Measurements from ENCODE around the gene PTGES3L. TPM values are rescaled to one million over a fixed set of nuclear protein-coding genes. Genes with fewer than 3 reads are reported as not detected.
A peak's percentile ranks its signal among the peaks of the same experiment; 100 is the strongest.

The PTGES3L gene
- total RNA-seq (under 1 TPM in 2 of 5 experiments, not detected in 3; 0.69 to 0.94 TPM), polyA plus RNA-seq (not detected), total RNA-seq (not detected)

DNA sequence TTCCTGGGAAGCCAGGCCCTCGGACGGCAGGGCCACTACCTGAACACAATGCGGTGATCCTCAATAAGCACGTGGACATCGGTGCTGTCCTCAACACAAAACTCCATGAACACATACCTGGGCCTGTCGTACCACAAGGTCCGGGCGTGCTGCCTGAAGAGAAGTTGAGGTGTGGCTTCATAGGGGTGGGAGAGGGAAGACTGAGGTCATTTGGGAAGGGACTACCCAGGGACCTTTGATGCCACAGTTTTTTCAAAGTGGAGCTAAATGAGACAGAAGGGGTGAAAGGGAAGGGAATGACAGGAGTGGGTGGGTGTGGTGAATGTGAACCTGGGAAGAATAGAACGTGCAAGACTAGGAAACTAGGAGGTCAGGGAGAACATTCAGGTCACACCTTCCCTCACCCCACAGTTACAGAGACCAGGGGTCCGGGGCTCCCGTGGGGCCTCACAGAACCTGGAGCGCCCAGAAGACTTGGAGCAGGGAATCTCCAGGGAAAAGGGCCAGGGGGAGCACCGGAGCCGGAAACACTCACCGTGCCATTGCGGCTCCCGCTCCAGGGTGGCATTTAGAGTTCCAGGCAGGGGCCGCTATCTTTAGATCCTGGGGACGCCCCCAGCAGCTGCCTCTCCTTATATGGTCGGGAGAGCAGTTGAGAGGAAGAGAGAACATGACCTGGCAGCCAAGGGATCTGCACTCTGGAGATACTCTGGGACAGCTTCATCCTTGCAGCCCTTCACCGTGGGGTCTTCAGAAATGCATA, at the start of gene PTGES3L:
TSS of gene PTGES3L (minus strand) at position 570 of the 763 bp plus-strand sequence. CDS start at position 543, 27 bp downstream.
- no peaks in the 10 kb centered on the region for H3K36me3 ChIP-seq (ENCODE audit: control insufficient read depth in 2 of 3, insufficient read depth in 3 of 3, low read length in 3 of 3)
- peak within 1 kb of the TSS; percentile 84 for H3K27ac ChIP-seq (ENCODE audit: low read depth, low read length)
- H3K9me3 Mint-ChIP-seq, result no peaks in the 10 kb centered on the region
- H3K4me1 Mint-ChIP-seq, result peaks cover 25 to 42% (median 32%) of the 10 kb centered on the region in 7 donors
- intact Hi-C loops (cut with micrococcal nuclease), result loop anchor here (1.0 to 2.0 kb wide), 8 partner anchors 15 to 504 kb away; partner anchors contain the start of genes AARSD1 (in 2 of the 2), RPL27 (in 2 of the 2), BECN1 (in 1 of the 2) and DHX8 (in 1 of the 2)
- peak within 1 kb of the TSS; percentile 83 to 98 (median 94) for H3K27ac Mint-ChIP-seq
- peak within 1 kb of the TSS; percentile 96 to 99 (median 98) for H3K4me3 Mint-ChIP-seq
- ChIA-PET POLR2A (interaction anchor here (0.5 to 1.3 kb wide), 5 partner anchors 11 to 1013 kb away, joined by 3 to 5 read pairs (median 4); partner anchors contain the start of genes CNP, RAMP2 and RPL27), CTCF (no interaction called here)
- peaks cover 0 to 7% (median 0%) of the 10 kb centered on the region in 5 donors for H3K36me3 Mint-ChIP-seq
- H3K9me3 ChIP-seq (ENCODE audit: control insufficient read depth in 2 of 3, low read length in 3 of 3), result no peaks in the 10 kb centered on the region
- H3K4me1 ChIP-seq (ENCODE audit: control insufficient read depth in 2 of 2, insufficient read depth in 2 of 2, low read length in 2 of 2), result peaks cover 4 to 16% of the 10 kb centered on the region in 2 donors
- H3K4me3 ChIP-seq (ENCODE audit: low read length), result peak within 1 kb of the TSS; percentile 81
- ATAC-seq (peak; percentile 34), DNase-seq (peak in 3 of 9 donors; percentile 12 to 34 (median 24))
- no peaks in the 10 kb centered on the region for H3K27me3 ChIP-seq (ENCODE audit: control insufficient read depth in 2 of 2, insufficient read depth in 2 of 2, low read length in 2 of 2)
- no peaks in the 10 kb centered on the region for H3K27me3 Mint-ChIP-seq

DNA sequence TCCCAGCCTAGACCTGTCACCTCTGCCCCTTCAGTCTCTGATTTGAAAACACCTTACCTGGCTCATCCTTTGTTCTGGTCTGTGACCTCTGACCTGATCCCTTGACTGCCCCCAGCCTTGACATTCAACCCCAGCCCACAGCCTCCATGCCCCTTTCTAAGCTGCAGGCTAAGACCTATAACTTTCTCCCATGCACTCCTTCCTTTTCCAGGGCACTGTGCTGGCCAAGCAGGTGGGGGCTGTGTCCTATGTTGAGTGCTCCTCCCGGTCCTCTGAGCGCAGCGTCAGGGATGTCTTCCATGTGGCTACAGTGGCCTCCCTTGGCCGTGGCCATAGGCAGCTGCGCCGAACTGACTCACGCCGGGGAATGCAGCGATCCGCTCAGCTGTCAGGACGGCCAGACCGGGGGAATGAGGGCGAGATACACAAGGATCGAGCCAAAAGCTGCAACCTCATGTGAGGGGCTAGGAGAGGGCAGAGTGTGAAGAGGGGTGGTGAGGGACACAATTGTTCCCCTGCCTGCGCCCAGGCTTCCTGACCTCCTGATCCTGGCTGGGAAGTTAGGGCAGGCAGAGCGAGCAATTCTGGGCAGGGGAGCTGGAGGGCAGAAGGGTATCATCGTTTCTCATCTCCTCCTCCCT, 48.5 kb upstream of the PTGES3L start:
- intact Hi-C loops (cut with micrococcal nuclease), result loop anchor here in 1 of 2 donors (10.0 kb wide), 1 partner anchor 186 kb away; the partner anchor contains the start of gene TMEM106A
- ChIA-PET CTCF (no interaction called here), POLR2A (interaction anchor here (0.6 kb wide), 1 partner anchor 9 kb away, joined by 3 read pairs; no protein-coding TSS in a partner anchor)
- H3K27me3 ChIP-seq (ENCODE audit: control insufficient read depth in 2 of 2, insufficient read depth in 2 of 2, low read length in 2 of 2), result no peaks in the 10 kb centered on the region
- no peak overlapping the region for H3K27ac ChIP-seq (ENCODE audit: low read depth, low read length)
- no peaks in the 10 kb centered on the region for H3K36me3 ChIP-seq (ENCODE audit: control insufficient read depth in 2 of 3, insufficient read depth in 3 of 3, low read length in 3 of 3)
- DNase-seq (no peak), ATAC-seq (no peak)
- Mint-ChIP-seq H3K4me1 (peaks cover 8 to 12% (median 9%) of the 10 kb centered on the region in 7 donors), H3K36me3 (peaks cover 0 to 4% (median 0%) of the 10 kb centered on the region in 5 donors), H3K9me3 (peaks cover 0 to 2% (median 0%) of the 10 kb centered on the region in 11 donors), H3K27ac (peak overlapping the region in 1 of 9 donors; percentile 0), H3K27me3 (peaks cover 0 to 14% (median 0%) of the 10 kb centered on the region in 5 donors), H3K4me3 (peak overlapping the region in 2 of 10 donors; percentile 7 to 69)
- no peak overlapping the region for H3K4me3 ChIP-seq (ENCODE audit: low read length)
- H3K4me1 ChIP-seq (ENCODE audit: control insufficient read depth in 2 of 2, insufficient read depth in 2 of 2, low read length in 2 of 2), result peaks cover 10% of the 10 kb centered on the region in 2 donors
- no peaks in the 10 kb centered on the region for H3K9me3 ChIP-seq (ENCODE audit: control insufficient read depth in 2 of 3, low read length in 3 of 3)

DNA sequence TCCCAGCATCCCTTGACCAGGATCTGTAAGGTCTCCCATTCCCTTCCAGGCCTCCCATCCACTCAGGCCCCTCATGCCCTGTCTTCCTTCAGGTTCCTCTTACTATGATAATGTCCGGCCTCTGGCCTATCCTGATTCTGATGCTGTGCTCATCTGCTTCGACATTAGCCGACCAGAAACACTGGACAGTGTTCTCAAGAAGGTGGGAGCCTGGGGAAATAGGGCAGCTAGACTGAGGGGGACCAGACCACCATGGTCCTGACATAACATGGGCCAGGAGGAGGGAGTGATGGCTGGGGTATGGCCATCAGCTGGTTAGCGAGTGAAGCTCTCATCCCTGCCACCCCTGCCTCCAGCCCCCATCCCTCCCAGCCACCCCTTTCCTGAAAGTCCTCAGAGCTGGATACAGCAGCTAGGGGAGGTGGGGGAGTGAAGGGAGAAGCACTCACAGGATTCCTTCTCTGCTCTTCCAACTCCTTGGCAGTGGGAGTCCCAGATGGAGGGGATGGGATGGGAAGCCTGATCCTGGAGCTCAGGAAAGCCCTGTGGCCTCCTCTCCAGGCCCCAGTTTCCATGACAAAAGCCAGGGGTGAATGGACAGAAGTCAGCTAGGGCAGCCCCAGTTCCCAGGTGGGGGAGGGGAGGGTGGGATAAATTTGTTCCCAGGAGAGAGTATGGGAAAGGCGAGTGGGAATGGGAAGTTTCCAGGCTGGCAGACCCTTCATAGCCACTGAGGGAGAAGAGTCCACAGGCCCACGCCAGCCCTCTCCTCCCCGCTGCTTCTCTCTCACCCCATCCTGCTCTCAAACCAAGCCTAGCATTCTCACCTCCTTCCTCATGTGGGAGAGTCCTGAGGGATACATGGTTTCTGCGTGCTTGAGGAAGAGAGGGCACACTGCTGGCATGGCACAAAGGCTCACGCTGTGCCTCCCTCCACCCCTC, 47.5 kb upstream of the PTGES3L start:
- intact Hi-C loops (cut with micrococcal nuclease), result loop anchor here in 1 of 2 donors (10.0 kb wide), 1 partner anchor 187 kb away; the partner anchor contains the start of gene TMEM106A
- Histone ChIP-seq H3K36me3 (ENCODE audit: control insufficient read depth in 2 of 3, insufficient read depth in 3 of 3, low read length in 3 of 3) (no peaks in the 10 kb centered on the region), H3K4me3 (ENCODE audit: low read length) (no peak overlapping the region), H3K4me1 (ENCODE audit: control insufficient read depth in 2 of 2, insufficient read depth in 2 of 2, low read length in 2 of 2) (peaks cover 16 to 17% of the 10 kb centered on the region in 2 donors), H3K27me3 (ENCODE audit: control insufficient read depth in 2 of 2, insufficient read depth in 2 of 2, low read length in 2 of 2) (no peaks in the 10 kb centered on the region), H3K27ac (ENCODE audit: low read depth, low read length) (no peak overlapping the region), H3K9me3 (ENCODE audit: control insufficient read depth in 2 of 3, low read length in 3 of 3) (no peaks in the 10 kb centered on the region)
- Mint-ChIP-seq H3K9me3 (peaks cover 0 to 2% (median 0%) of the 10 kb centered on the region in 11 donors), H3K4me3 (peak overlapping the region in 5 of 10 donors; percentile 13 to 74 (median 66)), H3K27ac (peak overlapping the region in 2 of 9 donors; percentile 5 to 83), H3K4me1 (peaks cover 8 to 12% (median 9%) of the 10 kb centered on the region in 7 donors), H3K36me3 (peaks cover 0 to 4% (median 0%) of the 10 kb centered on the region in 5 donors), H3K27me3 (peaks cover 0 to 14% (median 0%) of the 10 kb centered on the region in 5 donors)
- ATAC-seq (no peak), DNase-seq (no peak)
- CTCF ChIA-PET, result no interaction called here
- POLR2A ChIA-PET, result no interaction called here

DNA sequence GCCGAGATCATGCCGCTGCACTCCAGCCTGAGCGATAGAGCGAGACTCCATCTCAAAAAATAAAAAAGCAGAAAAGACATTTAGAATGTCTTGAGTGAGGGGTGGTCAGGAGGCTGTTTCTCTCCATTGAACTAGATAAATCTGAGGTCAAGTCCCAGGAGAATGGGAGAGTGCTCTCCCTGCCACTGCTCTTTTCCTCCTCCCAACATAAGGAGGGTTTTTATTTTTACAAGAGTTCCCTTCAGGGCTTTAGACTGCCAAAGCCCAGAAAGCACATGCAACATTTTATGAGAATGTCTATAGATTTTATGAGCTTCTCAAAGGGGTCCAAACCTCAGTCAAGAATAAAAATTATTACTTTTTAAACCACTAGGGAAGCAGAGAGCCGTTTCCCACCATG, 46.7 kb upstream of the PTGES3L start:
- H3K9me3 Mint-ChIP-seq, result peaks cover 0 to 2% (median 0%) of the 10 kb centered on the region in 11 donors
- H3K4me1 Mint-ChIP-seq, result peaks cover 8 to 14% (median 10%) of the 10 kb centered on the region in 7 donors
- Histone ChIP-seq H3K4me1 (ENCODE audit: control insufficient read depth in 2 of 2, insufficient read depth in 2 of 2, low read length in 2 of 2) (peaks cover 16 to 17% of the 10 kb centered on the region in 2 donors), H3K9me3 (ENCODE audit: control insufficient read depth in 2 of 3, low read length in 3 of 3) (no peaks in the 10 kb centered on the region), H3K36me3 (ENCODE audit: control insufficient read depth in 2 of 3, insufficient read depth in 3 of 3, low read length in 3 of 3) (peaks cover 0 to 5% (median 0%) of the 10 kb centered on the region in 3 experiments), H3K4me3 (ENCODE audit: low read length) (no peak overlapping the region), H3K27ac (ENCODE audit: low read depth, low read length) (no peak overlapping the region), H3K27me3 (ENCODE audit: control insufficient read depth in 2 of 2, insufficient read depth in 2 of 2, low read length in 2 of 2) (no peaks in the 10 kb centered on the region)
- H3K36me3 Mint-ChIP-seq, result peaks cover 0 to 4% (median 0%) of the 10 kb centered on the region in 5 donors
- no peak for DNase-seq
- ATAC-seq, result no peak
- intact Hi-C loops (cut with micrococcal nuclease), result loop anchor here in 1 of 2 donors (10.0 kb wide), 1 partner anchor 188 kb away; the partner anchor contains the start of gene TMEM106A
- H3K27me3 Mint-ChIP-seq, result peaks cover 0 to 14% (median 0%) of the 10 kb centered on the region in 5 donors
- CTCF ChIA-PET, result no interaction called here
- POLR2A ChIA-PET, result no interaction called here
- H3K27ac Mint-ChIP-seq, result peak overlapping the region in 3 of 9 donors; percentile 5 to 78 (median 12)
- H3K4me3 Mint-ChIP-seq, result peak overlapping the region in 6 of 10 donors; percentile 6 to 68 (median 42)

DNA sequence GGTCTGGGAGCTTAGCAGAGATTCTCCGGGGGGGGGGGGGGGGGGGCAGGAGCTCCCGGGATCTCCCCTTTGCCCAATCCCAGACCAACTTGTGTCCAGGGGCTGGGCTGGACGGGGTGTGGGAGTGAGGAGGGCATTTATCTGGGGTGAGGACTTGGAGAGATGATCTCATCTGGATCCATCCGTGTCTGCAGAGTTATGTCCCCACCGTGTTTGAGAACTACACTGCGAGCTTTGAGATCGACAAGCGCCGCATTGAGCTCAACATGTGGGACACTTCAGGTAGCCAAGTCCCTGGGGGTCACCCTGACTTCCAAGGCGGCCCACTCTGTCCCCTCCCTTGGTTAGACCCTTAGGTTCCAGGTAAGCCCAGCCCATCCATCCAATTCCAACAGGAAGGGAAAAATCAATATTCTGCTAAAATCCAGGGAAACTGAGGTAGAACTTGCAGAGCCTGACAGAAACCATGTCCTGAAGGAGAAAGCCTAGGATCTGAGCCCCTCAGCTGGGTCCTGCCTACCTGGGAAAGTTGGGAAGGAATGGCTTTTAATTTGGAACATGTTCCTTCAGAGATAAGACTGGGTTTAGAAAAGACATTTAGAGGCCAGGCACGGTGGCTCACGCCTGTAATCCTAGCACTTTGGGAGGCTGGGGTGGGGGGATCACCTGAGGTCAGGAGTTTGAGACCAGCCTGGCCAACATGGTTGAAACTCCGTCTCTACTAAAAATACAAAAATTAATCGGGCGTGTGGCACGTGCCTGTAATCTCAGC, 46.1 kb upstream of the PTGES3L start:
- DNase-seq (no peak), ATAC-seq (no peak)
- Histone ChIP-seq H3K4me3 (ENCODE audit: low read length) (no peak overlapping the region), H3K27me3 (ENCODE audit: control insufficient read depth in 2 of 2, insufficient read depth in 2 of 2, low read length in 2 of 2) (no peaks in the 10 kb centered on the region), H3K36me3 (ENCODE audit: control insufficient read depth in 2 of 3, insufficient read depth in 3 of 3, low read length in 3 of 3) (peaks cover 0 to 5% (median 0%) of the 10 kb centered on the region in 3 experiments), H3K27ac (ENCODE audit: low read depth, low read length) (no peak overlapping the region), H3K4me1 (ENCODE audit: control insufficient read depth in 2 of 2, insufficient read depth in 2 of 2, low read length in 2 of 2) (peaks cover 20% of the 10 kb centered on the region in 2 donors), H3K9me3 (ENCODE audit: control insufficient read depth in 2 of 3, low read length in 3 of 3) (no peaks in the 10 kb centered on the region)
- H3K9me3 Mint-ChIP-seq, result peaks cover 0 to 2% (median 0%) of the 10 kb centered on the region in 11 donors
- ChIA-PET CTCF (no interaction called here), POLR2A (interaction anchor here (0.6 kb wide), 1 partner anchor 568 kb away, joined by 5 read pairs; the partner anchor contains the start of gene ATP6V0A1)
- peaks cover 0 to 4% (median 0%) of the 10 kb centered on the region in 5 donors for H3K36me3 Mint-ChIP-seq
- intact Hi-C loops (cut with micrococcal nuclease), result loop anchor here in 1 of 2 donors (10.0 kb wide), 1 partner anchor 189 kb away; the partner anchor contains the start of gene TMEM106A
- H3K4me3 Mint-ChIP-seq, result peak overlapping the region in 8 of 10 donors; percentile 68 to 94 (median 85)
- peaks cover 0 to 15% (median 0%) of the 10 kb centered on the region in 5 donors for H3K27me3 Mint-ChIP-seq
- H3K27ac Mint-ChIP-seq, result peak overlapping the region in 2 of 9 donors; percentile 78 to 90
- peaks cover 10 to 18% (median 13%) of the 10 kb centered on the region in 7 donors for H3K4me1 Mint-ChIP-seq

All from naive thymus-derived CD4-positive, alpha-beta T cell (primary cell).